Fibroblast of upper back skin (primary cell): ENCODE results near the gene SPATA32.
A peak's percentile ranks its signal among the peaks of the same experiment; 100 is the strongest.
"Not testable (repeated sequence)": the region's sequence is repeated elsewhere in the genome, so short reads cannot be mapped to it uniquely, and the experiment has no call there.

ENCODE experiments used
- DNase-seq: peaks from one replicate; pipeline ENCODE4 v3.0.0-alpha.2; 2013

The SPATA32 gene

GRCh38 chr17:45270828-45271418 is 9.0 kb upstream of the SPATA32 start:
- DNase-seq: no peak

DNA sequence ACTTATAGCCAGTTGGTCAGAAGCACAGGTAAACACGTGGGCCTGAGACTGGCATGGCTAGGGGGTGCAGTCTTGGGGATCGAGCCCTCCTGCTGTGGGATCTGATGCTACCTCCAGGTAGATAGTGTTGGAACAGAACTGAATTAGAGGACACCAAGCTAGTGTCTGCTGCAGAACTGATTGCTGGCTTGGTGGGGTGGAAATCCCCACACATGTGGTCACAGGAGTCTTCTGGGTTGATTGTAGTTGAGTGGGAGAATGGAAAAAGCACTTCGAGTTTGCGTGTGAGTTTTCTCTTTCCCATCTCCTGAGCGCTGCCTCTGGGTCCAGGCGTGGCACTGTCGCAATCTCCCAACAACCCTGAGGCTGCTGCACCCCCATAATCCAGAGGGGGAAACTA is 8.0 kb upstream of the SPATA32 start:
- DNase-seq: no peak

DNA sequence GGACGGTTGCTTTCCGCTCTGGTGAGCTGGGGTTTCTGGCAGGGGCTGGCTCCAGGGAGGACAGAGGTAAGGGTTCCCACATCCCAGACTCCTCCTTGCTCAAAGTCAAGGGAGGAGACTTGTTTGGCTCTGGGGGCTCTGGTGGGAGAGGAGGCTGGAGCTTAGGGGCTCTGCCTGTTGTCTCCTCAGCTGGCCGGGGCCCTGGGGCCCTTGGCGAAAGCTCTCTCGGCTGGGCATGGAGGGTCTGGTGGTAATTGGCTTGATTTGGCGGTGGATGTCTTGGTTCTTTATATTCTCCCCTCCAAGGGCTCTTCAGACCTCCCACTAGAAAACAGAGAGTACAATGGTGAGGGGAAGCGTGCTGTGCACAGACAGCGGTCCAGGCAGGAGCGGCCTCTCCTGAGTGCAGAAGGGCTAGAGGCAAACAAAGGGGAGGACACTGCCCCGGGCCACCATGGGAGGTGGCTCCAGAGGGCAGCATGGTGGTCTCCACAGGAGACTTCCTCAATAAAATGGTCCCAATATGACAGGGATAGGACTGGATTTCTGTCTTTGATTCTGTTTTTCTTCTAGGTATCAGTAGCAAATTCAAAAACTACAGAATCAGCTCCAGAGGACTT is 5.7 kb upstream of the SPATA32 start:
- DNase-seq: no peak

DNA sequence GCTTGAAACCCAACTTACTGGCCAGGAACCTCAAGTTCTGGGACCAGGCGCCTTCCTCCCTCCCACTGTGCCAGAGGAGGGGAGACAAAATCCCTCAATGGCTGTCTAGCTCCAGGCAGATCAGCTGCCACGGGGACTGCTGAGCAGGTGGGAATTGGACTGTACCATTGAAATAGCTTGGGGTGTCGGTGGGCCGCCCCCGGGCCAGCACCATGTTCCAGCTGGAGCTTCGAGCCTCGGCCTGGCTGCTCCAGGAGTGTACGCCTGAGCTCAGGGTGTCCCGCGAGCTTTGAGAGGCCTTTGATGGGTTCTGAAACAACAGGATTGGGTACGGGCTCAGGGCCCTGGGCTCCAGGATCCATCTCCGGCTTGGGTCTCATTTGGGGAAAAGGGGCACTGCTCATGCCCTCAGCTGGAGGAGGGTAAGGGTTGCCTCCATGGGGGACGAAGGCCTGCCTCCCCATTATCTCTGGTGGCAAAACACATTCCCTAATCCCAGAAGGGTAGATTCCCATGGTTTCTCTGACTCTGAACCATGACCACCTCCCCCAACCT is 4.6 kb upstream of the SPATA32 start:
- DNase-seq: no peak

DNA sequence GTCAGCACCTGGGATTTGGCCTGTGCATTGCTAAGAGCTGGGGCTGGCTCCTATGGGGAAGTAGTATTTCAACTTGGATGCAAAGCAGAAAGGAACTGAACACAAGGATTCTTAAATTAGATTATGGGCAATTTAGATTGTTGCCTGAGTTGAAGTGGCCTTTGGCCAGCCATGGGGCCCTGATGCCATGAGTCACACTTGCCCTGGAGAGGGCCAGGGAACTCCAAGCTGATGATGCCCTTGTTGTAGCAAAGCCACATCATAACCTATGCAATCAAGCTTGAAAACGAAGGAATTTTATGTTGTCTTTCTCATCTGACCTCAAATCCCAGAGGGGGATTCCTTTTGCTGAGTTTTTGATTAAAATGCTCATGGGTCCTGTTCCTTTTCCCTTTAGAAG is 3.9 kb upstream of the SPATA32 start:
- peak; percentile 86 for DNase-seq

GRCh38 chr17:45264988-45265387 is 3.1 kb upstream of the SPATA32 start:
- no peak for DNase-seq

GRCh38 chr17:45264430-45264829 is 2.5 kb upstream of the SPATA32 start:
- no peak for DNase-seq

- no peak for DNase-seq
Measured at GRCh38 chr17:45263477-45263860, 1.6 kb upstream of the SPATA32 start.

- DNase-seq: peak; percentile 37
Measured at GRCh38 chr17:45262516-45263476, 902 bp upstream of the SPATA32 start.

DNA sequence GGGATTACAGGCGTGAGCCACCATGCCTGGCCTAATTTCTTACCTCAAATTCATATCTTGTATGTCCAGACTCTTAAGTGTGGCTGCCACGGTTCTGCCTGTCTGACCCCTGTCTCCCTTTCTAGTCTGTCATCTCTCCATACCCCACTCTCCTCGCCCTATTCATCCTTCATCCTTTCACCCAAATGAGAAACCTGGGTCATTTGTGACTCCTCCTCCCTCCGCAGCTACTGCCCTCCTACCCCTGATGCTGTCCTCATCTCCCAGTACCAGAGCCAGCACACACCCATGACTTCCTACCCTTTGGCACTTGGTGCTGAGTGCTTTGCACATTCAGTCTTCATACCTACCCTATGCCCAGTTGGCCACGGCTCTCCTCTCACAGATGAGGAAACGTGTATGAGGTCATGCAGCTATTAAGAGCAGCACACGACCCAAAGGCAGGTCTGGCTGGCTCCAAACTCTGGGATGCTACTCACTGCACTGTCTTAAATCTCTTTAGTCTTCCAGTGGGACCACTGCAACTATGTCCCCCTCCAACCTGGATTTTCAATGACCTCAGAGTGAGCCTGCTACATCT is 1.6 kb downstream of the SPATA32 start:
- DNase-seq: no peak

DNA sequence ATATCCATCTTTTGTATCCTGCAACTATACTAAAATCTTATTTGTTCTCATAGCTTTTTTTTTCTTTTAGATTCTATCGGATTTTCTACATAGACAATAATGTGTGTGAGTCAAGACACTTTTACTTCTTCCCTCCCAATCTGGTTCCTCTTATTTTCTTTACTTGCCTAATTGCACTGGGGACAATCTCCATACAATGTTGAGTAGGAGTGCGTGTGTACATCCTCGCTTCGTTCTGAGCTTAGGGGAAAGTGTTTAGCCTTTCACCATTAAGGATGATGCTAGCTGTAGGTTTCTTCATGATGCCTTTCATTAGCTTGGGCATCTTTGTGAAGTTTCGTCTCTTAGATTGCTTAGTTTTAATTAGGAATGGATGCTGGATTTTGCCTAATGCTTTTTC is 2.9 kb downstream of the SPATA32 start:
- DNase-seq: no peak

DNA sequence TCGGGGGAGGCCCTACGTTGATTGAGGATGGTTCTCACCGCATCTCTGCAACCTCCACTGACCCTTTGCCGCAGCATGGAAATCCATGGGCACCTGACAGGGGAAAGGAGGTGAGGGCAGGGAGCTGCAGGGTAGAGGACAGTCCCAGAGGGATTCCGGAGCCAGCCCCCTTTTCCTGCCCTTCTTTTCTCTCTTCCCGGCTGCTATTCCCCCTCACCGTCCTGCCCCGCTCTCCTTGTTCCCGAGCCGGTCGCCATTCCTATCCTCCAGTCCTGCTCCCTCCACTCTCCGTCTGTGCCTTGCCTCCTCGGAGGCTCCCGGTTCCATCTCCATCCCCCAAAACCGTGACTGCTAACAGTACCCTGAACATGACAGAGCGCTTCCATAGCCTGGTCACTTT is 4.8 kb downstream of the SPATA32 start:
- DNase-seq: no peak

DNA sequence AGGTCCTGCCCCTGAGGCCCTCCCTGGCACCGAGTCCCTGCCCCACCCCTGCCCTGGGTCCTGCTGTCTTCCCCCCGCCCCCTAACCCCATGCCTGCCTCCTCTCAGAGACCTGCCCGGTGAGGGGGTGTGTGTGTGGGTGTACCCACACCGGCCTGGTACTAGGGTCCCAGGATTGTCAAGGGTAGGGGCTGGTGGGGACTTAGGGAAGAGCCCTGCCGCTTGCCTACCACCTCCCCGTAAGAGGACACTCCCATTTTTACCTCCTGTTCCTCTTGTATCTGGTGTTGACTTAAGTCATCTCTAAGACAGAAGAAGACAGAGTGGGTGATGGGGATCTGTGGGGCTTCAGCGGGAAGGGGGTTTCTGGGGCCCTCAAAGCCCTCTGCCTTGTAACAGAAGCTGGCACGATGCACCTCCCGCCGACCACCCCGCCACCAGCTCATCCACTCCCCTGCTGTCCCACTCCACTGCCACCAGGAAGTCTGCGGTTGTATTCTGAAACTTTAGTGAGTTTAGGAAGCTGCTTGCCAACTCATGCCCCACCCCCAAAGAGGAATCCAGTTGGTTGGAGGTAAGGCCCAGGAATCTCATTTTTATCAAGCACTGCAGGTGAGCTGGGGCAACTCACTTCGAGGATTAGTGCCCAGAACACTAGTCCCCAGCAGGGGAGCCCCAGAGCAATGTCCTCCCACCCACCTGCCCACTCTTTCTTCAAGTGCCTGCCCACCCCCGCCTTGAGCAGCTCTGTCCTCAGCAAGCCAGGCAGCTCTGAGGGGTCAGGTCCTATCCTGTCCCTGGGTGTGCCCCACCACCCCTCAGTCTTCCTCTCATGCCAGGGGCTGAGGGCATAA is 5.6 kb downstream of the SPATA32 start:
- no peak for DNase-seq

DNA sequence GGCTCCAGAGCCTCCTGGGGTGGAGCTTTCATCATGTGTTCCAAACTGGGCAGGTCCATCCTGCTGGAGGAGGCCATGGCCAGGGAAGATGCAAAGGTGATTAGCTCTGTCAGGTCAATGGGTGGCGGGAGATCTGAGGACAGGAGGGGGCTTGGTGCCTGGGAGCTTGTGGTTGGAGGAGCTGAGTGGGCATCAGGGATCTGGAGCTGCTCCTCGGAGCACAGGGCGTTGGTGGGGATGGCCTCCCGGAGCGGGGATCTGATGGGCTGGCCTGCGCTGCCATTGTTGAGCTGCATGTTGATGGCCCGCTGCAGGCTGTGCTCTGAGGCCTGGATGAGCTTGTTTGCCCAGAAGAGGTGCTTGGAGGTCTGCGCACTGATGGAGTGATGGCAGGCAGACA is 6.5 kb downstream of the SPATA32 start:
- no peak for DNase-seq

GRCh38 chr17:45253879-45254278 is 8.0 kb downstream of the SPATA32 start:
- no peak for DNase-seq

DNA sequence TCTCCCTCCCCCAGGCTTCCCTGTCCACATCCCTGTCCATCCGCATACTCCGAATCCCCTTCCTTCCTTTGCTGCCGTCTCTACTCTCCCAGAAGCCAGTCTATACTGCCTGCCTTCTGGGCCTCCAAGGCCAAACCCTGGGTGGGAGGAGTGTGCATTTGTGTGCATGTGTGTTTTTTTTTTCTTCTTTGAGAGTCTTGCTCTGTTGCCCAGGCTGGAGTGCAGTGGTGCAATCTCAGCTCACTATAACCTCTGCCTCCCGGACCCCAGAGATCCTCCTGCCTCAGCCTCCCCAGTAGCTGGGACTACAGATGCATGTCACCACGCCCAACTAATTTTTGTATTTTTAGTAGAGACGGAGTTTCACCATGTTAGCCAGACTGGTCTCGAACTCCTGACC is 8.7 kb downstream of the SPATA32 start:
- not testable (repeated sequence) for DNase-seq

DNA sequence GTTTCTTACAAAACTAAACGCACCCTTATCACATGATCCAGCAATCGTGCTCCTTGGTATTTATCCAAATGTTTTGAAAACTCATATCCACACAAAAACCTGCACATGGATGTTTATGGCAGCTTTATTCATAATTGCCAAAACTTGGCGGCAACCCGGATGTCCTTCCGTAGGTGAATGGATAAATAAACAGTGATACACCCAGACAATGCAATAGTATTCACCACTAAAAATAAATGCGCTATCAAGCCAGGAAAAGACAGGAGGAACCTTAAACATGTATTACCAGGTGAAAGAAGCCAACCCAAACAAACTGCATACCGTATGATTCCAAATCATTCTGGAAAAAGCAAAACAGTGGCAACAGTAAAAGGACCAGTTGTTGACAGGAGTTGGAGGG is 10.0 kb downstream of the SPATA32 start:
- DNase-seq: no peak

DNA sequence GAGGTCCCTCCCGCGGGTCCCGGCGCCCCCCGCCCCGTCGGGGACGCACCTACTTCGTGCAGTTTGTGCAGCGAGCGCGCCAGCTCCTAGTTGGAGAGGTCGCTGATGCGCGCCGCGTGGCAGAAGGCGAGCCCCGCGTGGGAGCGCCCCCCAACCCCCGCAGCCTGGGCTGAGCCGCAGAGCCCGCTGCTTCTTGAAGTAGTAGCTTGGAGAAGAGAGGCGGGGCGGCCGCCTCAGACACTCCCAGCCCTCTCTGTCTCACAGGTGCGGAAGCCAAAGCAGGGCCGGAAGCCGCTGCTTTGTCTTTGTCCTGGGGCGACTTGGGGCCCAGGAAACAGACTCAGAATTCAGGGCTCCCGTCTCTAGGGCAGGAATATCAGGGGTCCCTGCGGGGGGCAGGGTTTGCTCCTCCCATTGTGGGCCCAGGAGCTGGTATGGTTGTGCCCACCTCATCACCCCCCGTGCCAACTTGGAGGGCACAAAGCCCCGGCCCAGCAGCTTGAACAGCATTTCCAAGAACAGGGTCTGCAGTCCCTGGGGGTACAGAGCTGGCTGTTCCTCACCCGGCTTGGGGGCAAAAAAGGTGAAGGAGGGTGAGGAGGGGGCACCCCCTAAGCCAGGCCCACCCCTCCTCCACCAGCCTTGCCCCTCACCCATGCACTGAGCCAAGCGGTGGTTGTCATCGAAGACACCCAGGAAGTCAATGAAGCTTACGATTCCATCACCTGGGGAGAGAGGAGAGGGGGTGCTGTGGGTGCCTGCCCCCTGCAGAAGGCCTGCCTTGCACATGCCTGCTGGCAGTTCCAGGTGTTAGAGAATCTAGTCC is 13.5 kb downstream of the SPATA32 start:
- DNase-seq: no peak

DNA sequence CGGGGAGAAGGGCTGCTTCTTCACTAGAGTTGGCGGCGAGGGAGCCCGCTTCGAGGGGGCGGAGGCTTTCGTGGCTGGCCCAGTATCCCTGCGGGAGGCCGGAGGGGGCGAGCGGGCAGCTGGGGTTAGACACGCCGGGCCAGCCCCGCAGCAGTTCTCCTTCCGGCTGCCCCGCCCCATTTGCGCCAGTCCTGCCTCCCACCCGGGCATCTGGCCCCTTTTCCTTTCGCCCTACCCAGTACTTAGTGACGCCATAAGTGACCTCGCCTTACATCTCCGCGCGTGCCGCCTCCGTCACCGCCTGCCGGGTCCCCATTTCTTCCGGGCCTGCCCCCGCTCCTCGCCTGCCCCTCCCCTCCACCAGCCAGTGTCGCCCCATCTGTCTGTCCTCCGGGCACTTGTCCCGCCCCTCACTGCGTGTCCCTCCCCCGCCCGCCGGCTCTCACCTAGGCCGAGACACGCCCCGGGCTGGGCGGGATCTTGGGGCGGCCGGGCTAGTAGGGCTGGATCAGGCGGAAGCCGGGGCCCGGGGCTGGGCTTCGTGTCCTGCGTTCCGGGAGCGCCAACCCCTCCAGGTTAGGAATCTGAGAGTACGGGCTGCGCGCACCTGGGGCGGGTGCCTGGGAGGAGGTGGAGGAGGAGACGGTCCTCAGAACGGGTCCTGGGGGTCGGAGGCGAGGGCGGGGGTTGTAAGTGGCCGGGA is 14.3 kb downstream of the SPATA32 start:
- DNase-seq: peak; percentile 40

GRCh38 chr17:45246861-45247428 is 14.9 kb downstream of the SPATA32 start:
- no peak for DNase-seq
